NT2/D1 (cell line): ENCODE data around the gene GRSF1.

ENCODE experiments used
- DNase-seq: peaks from one replicate; pipeline ENCODE4 v3.0.0-alpha.2; 2011; ENCODE audit warnings: low read depth, low spot score
- H3K27me3 ChIP-seq: 2 replicates; pipeline ENCODE4 v1.6.0; 2011; ENCODE audit warnings: mild to moderate bottlenecking; ENCODE audit not compliant: insufficient read length, insufficient read depth
- H3K36me3 ChIP-seq: 2 replicates; pipeline ENCODE4 v1.6.1; 2011; ENCODE audit warnings: mild to moderate bottlenecking, low read length, mixed read lengths; ENCODE audit not compliant: insufficient read depth, insufficient read length
- H3K4me1 ChIP-seq: 2 replicates; pipeline ENCODE4 v1.5.1; 2011; ENCODE audit not compliant: insufficient read depth, insufficient read length
- H3K4me3 ChIP-seq: 2 replicates; pipeline ENCODE4 v1.5.1; 2011; ENCODE audit warnings: low read depth; ENCODE audit not compliant: insufficient read length
- H3K9ac ChIP-seq: 2 replicates; pipeline ENCODE4 v1.6.0; 2011; ENCODE audit warnings: low read depth; ENCODE audit not compliant: insufficient read length
- H3K9me3 ChIP-seq: 2 replicates; pipeline ENCODE4 v1.5.1; 2011; ENCODE audit warnings: mild to moderate bottlenecking, low read length; ENCODE audit not compliant: insufficient read depth
- SUZ12 ChIP-seq: IDR thresholded peaks from 2 replicates; pipeline ENCODE4 v1.6.1; 2011; ENCODE audit not compliant: insufficient read length, insufficient read depth; ENCODE audit errors: extremely low read depth
- YY1 ChIP-seq: IDR thresholded peaks from 2 replicates; pipeline ENCODE4 v1.6.1; 2011; ENCODE audit not compliant: insufficient read length, insufficient read depth
- ZNF274 ChIP-seq: IDR thresholded peaks from 2 replicates; pipeline ENCODE4 v1.6.1; 2011; ENCODE audit warnings: mild to moderate bottlenecking, low read depth, low read length

Gene GRSF1

DNA sequence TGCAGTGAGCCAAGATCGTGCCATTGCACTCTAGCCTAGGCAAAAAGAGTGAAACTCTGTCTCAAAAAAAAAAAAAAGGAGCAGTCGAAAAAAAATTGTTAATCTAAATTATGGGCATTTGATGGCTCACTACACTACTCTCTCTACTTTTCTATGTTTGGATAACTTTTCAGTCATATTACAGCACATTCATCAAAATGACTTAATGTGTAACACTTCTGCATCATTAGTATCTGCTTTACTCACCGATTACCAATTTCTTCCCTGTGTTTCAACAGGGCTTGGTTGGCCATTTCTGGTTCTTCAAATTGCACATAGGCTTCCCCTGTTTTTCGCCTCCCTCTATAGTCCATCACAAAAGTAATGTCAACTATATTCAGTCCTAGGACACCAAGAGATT is 8.4 kb downstream of the GRSF1 start:
- H3K27me3 ChIP-seq = no peaks in the 10 kb centered on the region
- no peaks in the 10 kb centered on the region for H3K9me3 ChIP-seq
- H3K4me1 ChIP-seq = no peaks in the 10 kb centered on the region
- DNase-seq = no peak
- no peak overlapping the region for H3K9ac ChIP-seq
- no peak overlapping the region for H3K4me3 ChIP-seq
- peaks cover 77% of the 10 kb centered on the region for H3K36me3 ChIP-seq
- no peak for TF ChIP-seq YY1
- TF ChIP-seq ZNF274 = no peak
- TF ChIP-seq SUZ12 = no peak

DNA sequence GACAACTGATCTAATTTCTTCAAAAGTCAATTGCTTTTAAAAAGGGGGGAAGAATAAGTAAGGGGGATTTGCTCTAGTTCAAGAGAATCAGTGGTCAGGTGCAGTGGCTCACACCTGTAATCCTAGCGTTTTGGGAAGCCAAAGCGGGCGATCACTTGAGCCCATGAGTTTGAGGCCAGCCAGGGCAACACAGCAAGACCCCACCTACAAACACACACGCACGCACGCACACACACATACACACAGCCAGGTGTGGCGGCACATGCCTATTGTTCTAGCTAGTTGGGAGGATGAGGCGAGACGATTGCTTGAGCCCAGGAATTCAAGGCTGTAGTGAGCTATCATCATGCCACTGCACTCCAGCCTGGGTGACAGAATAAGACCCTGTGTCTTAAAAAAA is 9.6 kb downstream of the GRSF1 start:
- peaks cover 79% of the 10 kb centered on the region for H3K36me3 ChIP-seq
- no peak overlapping the region for H3K9ac ChIP-seq
- H3K27me3 ChIP-seq = no peaks in the 10 kb centered on the region
- TF ChIP-seq ZNF274 = no peak
- no peak for DNase-seq
- no peaks in the 10 kb centered on the region for H3K9me3 ChIP-seq
- H3K4me3 ChIP-seq = no peak overlapping the region
- H3K4me1 ChIP-seq = no peaks in the 10 kb centered on the region

DNA sequence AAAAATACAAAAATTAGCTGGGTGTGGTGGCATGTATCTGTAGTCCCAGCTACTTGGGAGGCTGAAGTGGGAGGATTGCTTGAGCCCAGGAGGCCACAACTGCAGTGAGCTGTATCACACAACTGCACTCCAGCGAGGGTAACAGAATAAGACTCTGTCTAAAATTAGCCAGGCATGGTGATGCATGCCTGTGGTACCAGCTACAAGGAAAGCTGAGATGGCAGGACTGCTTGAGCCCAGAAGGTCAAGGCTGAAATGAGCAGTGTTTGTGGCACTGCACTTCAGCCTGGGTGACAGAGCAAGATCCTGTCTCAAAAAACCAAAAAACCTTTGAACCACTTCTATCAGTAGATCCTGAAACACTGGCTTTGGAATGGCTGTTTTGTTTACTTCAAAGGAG is 10.2 kb downstream of the GRSF1 start:
- Histone ChIP-seq H3K36me3 (peaks cover 81% of the 10 kb centered on the region), H3K4me1 (no peaks in the 10 kb centered on the region), H3K27me3 (no peaks in the 10 kb centered on the region), H3K9ac (no peak overlapping the region), H3K4me3 (no peak overlapping the region), H3K9me3 (no peaks in the 10 kb centered on the region)
- TF ChIP-seq YY1 (no peak), ZNF274 (no peak), SUZ12 (no peak)
- DNase-seq = no peak

DNA sequence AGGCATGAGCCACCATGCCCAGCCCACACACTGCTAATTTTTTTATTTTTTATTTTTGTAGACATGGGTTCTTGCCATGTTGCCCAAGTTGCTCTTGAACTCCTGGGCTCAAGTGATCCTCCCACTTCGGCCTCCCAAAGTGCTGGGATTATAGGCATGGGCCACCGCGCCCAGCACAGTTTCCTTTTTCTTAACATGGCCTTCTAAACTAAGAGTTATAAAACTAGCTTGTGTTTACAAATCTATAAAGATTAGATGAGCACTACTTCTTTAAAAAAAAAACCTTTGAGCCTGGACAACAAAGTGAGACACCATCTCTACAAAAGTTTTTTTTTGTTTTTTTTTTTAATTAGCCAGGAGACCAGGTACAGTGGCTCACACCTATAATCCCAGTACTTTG is 10.7 kb downstream of the GRSF1 start:
- Histone ChIP-seq H3K27me3 (no peaks in the 10 kb centered on the region), H3K9ac (no peak overlapping the region), H3K9me3 (no peaks in the 10 kb centered on the region), H3K4me3 (no peak overlapping the region), H3K4me1 (no peaks in the 10 kb centered on the region), H3K36me3 (peaks cover 80% of the 10 kb centered on the region)
- DNase-seq = no peak
- no peak for TF ChIP-seq ZNF274
- TF ChIP-seq SUZ12 = no peak
- no peak for TF ChIP-seq YY1

DNA sequence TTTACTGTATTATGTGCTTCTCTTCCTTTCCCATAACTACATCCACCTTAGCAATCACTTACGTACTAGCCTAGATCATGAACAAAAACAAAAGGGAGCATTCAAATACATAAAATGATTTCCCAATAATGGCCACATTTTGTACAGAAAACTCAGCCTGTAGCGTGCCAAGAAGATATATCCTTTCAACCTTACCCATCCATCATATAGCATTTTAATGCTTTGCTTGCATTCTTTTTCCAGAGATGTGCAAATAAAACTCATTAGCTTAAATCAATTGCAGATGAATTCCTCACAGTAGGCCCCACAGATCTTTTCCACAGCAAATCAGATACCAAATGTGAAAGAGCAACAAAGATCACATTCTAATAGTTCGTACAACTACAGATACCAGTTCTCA is 20.8 kb downstream of the GRSF1 start:
- Histone ChIP-seq H3K4me1 (no peaks in the 10 kb centered on the region), H3K4me3 (no peak overlapping the region), H3K36me3 (peaks cover 42% of the 10 kb centered on the region), H3K9me3 (no peaks in the 10 kb centered on the region), H3K27me3 (no peaks in the 10 kb centered on the region), H3K9ac (no peak overlapping the region)
- TF ChIP-seq SUZ12 = no peak
- TF ChIP-seq ZNF274 = no peak
- no peak for TF ChIP-seq YY1
- no peak for DNase-seq

DNA sequence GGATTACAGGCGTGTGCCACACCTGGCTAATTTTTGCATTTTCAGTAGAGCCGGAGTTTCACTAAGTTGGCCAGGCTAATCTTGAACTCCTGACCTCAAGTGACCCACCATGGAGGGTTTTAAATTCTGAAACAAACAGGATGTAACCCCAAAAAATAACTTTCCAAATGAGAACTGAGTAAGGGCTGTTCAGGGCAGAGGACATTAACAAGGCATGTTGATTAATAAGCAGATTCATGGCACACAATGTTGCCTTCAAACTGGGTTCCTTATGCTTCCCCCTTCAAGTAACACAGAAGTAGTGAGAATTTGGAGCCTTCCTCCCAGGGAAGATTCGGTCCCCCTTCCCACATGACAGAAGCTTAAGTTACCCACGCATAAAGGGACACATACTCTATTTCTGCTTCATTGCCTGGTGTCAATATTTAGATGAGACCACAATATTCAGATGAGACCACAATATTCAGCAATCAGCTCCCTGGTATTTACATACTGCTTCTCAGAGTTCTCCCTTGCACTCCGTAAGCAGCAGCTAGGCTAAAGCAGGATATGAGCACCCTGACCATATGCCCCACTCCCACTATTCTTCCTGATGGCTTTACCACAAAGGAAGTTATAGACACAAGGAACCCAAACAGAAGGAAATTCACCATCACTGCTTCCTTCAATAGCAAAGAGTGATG is 21.4 kb downstream of the GRSF1 start:
- Histone ChIP-seq H3K27me3 (no peaks in the 10 kb centered on the region), H3K36me3 (peaks cover 38% of the 10 kb centered on the region), H3K9ac (no peak overlapping the region), H3K9me3 (no peaks in the 10 kb centered on the region), H3K4me1 (no peaks in the 10 kb centered on the region), H3K4me3 (no peak overlapping the region)
- no peak for DNase-seq
- TF ChIP-seq YY1 (no peak), SUZ12 (no peak), ZNF274 (no peak)

DNA sequence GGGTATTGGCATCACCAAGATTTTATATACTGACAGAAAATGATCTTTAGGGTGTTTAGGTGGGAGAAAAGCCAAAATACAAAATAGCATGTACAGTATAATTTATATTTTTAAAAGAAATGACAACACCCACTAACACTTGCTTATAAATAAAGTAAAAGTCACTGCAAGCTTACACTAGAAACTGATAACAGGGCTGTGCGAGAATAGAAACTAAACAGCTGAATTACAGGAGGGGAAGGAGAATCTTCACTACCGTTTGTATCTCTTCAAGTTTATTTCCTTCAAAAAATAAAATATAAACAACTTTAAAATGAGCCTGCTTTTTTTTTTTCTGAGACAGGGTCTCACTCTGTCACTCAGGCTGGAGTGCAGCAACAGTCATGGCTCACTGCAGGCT is 22.8 kb downstream of the GRSF1 start:
- H3K9ac ChIP-seq = no peak overlapping the region
- H3K27me3 ChIP-seq = no peaks in the 10 kb centered on the region
- DNase-seq = no peak
- H3K9me3 ChIP-seq = no peaks in the 10 kb centered on the region
- no peaks in the 10 kb centered on the region for H3K4me1 ChIP-seq
- no peak overlapping the region for H3K4me3 ChIP-seq
- H3K36me3 ChIP-seq = peaks cover 30% of the 10 kb centered on the region
- TF ChIP-seq ZNF274 (no peak), YY1 (no peak)

DNA sequence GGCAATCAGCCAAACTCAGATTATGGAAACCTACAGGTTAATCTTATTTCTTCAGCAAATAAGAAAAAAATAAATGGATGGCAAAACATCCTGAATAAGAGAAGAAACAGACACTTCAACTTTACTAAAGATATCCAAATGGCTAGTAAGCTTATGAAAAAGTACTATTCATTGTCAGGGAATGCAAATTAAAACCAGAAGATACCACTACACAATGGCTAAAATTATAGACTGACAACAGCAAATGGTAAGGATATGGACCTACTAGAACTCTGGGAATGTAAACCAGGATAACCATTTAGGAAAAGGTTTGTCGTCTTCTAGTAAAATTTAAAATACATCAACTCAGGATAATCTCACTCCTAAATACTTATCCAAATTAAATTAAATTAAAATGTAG is 24.3 kb downstream of the GRSF1 start:
- Histone ChIP-seq H3K36me3 (peaks cover 21% of the 10 kb centered on the region), H3K9ac (no peak overlapping the region), H3K27me3 (no peaks in the 10 kb centered on the region), H3K4me3 (no peak overlapping the region), H3K4me1 (no peaks in the 10 kb centered on the region), H3K9me3 (no peaks in the 10 kb centered on the region)
- TF ChIP-seq ZNF274 = no peak
- TF ChIP-seq YY1 = no peak
- TF ChIP-seq SUZ12 = no peak
- no peak for DNase-seq
